Measurements from ENCODE around the gene SSTR3.

The SSTR3 gene

DNA sequence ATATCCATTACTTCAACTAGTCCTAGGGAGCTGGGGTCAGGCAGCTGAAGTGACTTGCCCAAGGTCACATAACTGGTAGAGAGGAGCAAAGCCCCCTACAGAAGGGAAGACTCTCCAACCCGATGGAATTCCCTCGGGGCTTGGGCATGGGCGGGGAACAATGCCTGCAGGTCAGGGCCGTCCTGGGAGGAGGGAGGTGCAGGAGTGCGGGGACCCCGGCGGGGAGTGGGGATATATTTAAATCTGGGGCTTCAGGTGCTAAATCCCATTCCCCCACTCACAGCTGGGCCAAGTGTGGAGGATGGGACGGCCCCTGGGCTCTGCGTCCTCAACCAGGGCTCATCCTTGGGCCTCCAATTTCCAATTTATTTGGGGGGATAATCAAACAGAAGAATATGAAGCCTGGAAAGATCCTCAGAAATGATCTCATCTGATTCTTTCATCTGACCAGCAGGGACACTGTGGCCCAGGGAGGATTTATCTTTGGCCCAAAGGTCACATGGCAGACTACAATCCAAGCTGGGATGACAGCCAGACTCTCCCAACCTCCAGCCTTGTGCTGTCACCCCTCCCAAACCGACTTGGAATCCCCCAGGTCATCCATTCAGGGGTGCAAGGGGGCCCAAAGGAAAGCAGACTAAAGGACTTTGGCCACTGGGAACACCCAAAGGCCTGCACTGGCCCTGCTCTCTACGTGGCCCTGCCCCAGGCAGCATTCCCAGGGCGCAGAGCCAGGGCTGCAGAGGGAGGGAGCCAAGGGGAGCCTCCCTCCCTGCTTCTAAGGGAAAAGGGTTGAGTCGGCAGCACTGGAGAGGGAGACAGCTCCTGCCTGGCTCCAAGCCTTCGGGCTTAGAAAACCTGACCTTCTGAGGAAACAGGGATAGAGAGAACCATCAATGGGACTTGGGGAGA is 15.5 kb downstream of the SSTR3 start:
- no peak for DNase-seq (ENCODE audit: low read depth, low spot score)

DNA sequence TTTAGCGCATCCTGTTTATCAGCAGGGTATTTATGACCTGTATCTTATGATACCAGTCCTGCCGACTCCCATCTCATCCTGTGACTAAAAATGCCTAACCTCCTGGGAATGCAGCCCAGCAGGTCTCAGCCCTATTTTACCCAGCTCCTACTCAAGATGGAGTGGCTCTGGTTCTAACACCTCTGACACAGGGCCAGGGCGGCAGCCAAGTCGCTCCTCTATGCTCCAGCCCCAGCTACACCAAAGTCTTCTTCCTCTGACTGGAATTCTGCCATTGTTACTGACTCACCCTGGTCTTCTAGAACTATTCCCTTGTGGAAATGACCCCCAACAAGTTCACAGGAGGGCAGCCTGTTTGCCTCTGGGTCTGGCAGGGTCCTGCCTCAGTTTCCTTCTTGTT is 16.4 kb downstream of the SSTR3 start:
- no peak for DNase-seq (ENCODE audit: low read depth, low spot score)

DNA sequence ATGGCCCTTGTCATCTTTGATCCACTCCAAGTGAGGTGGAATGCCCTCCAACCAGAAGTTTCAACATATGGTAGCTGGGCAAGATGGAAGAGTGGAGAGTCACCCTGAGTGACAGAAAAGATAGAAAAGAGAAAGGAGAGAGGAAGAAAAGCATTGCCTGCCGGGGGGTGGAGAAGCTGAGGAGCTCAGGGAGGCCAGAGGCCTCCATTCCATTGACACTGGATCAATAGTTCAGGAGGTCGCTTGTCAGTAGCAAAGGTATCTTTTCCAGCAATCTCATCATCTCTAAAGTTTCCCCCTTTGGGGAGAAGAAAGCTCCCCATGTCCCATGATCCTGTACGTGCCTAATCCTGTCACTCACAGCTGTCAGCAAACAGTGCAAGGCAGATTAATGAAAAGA is 17.5 kb downstream of the SSTR3 start:
- no peak for DNase-seq (ENCODE audit: low read depth, low spot score)

DNA sequence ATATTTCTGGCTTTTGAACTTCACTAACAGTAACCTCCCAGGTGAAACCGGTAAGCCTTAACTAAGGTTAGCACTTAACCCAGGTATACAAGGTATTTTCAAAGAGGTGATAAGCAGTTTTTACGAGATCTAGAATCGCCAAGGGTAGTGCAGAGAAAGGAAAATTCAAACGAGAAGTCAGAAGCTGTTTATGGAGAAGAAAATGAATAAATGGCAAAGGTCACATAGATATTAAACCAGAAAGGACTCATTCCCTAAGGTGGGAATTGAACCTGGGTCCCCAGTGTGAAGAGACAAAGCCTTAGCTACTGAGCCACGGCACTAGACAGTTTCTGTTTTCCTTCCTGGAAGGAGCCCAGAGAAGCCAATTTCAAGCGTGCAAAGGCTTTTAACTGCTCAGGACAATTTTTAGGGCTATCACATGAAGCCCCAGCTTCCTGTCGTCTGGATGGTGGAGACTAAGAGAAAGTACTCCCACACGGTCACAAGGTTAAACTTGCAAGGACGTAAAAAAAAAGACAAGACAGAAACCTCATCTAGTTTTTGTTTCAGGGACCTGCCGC is 18.6 kb downstream of the SSTR3 start:
- no peak for DNase-seq (ENCODE audit: low read depth, low spot score)

DNA sequence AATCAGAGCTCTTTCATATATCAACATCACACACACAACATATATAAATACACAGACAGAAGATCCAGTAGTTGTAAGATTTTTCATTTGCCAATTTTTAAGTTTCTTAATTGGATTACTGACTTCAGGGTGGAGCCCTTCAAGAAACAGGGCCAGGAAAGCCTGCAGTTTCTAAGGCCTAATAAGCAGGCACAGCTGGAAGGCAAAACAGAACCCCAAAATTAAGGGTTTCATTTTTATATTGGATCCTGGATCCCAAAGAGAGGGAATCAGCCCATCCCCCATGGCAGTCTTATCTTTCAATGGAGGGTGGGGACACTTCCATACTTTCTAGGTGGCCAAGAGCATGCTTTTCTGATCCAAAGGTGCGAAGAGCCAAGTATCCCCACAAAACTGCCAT is 19.5 kb downstream of the SSTR3 start:
- DNase-seq (ENCODE audit: low read depth, low spot score) = no peak

DNA sequence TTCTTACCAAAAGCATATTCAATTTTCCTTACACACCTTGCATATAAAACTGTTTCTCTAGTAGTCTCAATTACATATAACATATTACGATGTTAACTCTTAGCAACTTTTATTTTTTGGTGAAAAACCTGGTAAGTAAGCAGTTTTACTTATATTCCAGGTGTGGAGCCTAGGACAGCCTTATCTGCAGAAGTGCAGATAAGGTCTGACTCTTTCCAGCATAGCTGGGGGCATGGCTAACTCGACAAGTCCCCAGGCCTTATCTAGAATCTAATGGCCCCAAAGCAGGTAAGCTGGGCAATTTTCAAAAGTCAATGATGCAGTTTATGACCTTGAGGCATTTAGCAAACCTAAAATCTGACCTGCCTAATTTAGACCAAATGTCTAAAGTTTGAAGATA is 20.1 kb downstream of the SSTR3 start:
- DNase-seq (ENCODE audit: low read depth, low spot score) = no peak

DNA sequence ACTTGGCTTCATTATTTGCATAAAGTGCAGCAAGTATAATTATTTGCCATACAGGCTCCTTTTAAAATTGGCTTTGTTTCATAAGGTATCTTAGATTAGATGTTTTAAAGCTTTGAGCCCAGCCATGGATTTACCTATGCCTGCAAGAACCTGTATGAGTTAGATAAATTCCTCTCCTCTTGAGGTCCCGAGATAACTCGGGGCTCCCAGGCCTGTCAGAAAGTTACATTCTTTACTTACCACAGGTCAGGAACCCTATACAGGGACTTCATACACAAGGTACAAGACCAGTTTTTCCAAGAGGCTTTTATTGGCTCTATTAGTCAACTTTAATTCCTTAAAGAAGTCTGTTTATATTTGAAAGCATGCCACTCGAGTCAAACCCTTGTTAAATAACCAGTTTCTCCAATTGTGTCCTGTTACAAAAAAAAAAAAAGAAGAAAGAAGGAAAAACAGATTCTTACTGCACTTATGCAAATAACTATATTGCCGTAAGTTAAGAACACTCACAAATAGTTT is 22.0 kb downstream of the SSTR3 start:
- no peak for DNase-seq (ENCODE audit: low read depth, low spot score)

DNA sequence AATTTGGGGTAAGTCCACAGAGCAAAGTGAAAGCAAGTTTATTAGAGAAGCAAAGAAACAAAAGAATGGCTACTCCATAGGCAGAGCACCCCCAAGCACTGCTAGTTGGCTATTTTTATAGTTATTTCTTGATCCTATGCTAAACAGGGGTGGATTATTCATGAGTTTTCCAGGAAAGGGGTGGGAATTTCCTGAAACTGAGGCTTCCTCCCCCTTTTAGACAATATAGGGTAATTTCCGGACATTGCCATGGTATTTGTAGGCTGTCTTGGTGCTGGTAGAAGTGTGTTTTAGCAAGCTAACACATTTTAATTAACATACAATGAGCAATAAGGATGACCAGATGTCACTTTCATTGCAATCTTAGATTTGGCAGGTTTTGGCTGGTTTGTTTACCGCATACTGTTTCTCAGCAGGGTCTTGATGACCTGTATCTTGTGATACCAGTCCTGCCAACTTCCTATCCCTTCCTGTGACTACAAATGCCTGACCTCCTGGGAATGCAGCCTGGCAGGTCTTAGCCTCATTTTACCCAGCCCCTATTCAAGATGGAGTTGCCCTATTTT is 23.3 kb downstream of the SSTR3 start:
- no peak for DNase-seq (ENCODE audit: low read depth, low spot score)

DNA sequence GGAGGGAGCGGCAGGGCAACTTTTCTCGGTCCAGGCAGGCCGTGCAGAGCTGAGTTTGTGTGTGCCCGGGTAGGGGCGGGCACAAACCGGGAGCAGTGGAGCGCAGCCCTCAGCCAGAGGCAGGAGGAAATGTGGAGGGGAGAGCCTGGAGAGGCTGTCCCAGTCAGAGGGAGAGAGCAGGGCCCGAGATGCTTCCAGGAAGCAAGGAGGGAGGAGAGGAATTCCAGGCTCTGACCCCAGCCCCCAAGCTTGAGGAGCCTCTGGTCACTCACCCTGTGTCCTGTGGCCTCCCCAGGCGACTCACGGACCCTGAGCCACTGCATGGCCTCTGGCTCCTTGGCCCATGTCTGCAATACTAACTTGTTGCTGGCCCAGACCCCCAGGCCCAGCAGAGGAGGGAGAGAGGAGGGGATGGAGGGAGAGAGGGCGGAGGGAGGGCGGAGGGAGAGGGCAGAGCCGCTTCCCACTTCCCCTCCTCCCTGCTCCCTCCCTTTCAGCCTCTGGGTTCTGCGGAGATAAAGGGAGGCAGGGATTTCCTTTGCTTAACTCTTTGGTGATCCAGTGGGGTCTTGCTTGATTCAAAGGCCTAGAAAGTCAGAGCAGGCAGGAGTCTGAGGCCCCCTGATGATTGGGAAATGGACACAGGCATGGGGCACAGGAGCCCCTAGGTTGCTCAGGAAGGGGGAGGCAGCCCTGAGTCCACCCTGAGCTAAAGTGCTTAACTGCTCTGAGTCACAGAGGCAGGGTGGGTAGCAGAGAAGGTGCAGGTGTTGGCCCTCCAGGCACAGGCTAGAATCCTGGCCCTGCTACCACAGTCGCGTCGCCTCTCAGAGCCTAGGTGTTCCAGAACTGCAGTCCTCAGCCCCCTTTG is 24.2 kb downstream of the SSTR3 start, which contains the start of gene C1QTNF6:
Gene C1QTNF6, minus strand, starts transcription at position 357 of the 871 bp plus-strand sequence. Its CDS starts 34 bp downstream, at position 323.
- DNase-seq (ENCODE audit: low read depth, low spot score) = no peak

DNA sequence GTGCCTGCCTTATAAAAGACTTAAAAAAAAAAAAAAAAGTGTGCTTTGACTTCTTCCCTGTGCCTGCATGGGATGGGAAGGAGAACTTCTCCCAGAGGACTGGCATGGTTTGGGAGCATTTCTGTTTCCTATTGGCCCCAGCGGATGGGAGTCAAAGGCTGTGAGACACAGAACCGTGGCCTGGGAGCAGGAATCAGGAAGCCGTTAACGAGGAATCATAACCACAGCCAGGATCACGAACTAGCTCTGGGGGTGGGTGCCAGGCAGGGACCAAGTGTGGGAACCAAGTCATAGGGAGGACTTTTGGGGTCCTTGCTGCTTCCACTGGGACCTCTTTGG is 24.8 kb downstream of the SSTR3 start:
- no peak for DNase-seq (ENCODE audit: low read depth, low spot score)

DNA sequence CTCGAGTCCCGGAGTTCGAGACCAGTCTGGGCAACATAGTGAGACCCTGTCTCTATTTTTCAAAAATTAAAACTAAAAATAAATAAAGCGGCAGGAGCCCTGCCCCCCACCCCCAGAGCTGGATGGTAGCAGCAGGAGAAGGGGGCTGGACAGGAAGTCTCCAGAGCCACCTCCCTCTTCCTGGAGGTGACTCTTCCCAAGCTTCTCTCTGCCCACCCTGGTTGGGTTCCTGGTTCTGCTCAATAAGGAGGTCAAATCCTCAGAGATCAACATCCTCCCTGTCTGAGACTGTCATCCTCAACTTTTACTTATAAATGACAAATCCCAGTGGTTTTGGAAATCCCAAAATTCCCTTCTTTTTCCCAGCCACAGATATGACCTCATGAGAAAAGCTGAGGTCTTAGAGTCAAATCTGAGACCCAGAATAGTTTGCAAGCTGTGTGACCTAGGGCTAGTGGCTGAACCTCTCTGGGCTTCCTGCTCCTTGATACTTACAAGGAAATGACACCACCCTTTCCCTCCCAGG is 25.2 kb downstream of the SSTR3 start:
- no peak for DNase-seq (ENCODE audit: low read depth, low spot score)

DNA sequence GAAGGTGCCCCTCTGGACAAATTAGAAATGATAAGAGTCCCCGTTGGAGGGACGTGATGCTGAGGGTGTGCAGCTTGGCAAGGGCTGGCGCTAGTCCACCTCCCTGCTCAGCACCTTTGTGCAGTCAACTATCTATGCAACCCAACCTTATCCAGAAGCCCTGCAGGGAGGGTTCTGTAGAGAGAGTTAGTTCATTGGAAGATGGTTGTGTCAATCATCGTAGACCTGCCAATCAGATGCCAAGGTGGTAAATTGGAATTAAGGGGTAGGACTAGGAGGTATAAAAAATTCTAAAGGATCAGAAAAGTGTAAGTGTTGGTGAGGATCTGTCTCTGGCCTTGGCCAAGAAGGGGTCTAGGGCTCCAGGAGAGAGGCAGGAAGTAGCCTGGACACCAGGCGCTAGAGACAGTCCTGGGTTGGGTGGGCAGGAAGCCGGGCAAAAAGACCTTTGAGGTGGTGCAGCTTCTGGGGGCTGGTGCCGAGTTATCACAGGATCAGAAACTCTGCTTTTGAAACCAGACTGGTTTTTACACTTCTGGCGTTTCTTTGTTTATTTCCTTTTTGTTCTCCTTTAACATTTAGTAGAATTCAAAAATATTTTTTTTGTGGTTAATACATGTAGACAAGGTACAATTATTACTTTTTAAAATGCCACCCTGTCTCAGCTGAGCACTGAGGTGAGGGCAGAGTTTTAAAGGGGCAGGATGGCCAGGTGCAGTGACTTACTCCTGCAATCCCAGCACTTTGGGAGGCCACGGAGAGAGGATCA is 25.9 kb downstream of the SSTR3 start:
- DNase-seq (ENCODE audit: low read depth, low spot score) = no peak

DNA sequence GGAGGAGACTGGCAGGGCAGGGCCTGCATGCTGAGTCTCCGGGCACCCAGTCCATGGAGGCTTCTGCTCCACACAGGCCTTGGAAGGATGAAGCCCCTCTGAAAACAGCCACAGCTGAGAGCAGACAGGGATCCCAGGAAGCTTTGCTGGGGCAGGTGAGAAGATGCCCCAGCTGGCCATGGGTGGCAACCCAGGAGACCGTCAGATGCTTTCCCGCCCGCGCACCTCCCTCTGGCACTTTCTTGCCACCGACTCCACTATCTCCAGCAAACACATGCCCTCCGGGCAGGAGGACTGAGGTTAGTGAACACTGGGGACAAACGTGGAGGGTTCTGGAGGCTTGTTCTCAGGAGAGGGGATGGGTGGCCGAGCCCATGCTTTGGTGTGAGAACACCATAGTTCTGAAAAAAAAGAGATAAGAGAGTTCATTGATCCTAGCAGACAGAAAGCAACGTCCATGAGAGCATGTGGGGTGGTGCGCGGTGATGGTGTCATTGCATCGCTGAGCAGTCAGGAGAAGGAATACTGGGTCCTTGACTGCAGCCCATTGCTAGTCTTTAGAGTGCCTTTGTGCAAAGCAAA is 26.5 kb downstream of the SSTR3 start:
- DNase-seq (ENCODE audit: low read depth, low spot score) = no peak

DNA sequence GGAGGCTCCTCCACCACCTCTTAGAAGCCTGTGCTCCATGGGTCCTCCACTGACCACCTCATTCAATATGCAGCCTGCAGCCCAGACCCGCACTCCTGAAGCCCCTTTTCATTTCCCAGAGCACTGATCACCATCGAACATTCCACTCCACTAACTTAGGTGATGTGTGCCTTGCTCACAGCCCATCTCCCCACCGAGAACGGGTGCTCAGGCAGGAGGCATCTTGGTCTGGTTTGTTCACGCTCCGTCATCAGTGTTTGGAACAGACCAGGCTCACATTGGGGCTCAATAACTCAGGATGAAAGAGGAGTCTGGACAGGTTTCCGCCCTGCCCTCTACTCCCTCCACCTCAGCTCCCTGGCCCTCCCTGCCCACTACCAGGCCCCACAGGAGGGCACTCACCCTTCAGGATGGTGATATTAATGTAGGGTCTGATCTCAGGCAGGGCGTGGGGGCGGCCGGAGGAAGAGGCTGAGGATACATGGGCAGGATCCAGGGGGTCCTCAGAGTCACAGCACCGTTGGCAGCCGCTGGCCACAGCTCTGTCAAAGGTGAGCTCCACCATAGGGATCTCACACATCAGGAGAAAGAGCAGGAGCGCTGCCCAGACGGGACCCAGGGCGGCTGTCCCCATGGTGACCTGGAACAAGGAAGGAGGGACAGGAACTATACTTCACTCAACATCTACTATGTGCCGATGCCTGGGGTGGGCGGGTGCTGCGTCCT is 27.3 kb downstream of the SSTR3 start:
- no peak for DNase-seq (ENCODE audit: low read depth, low spot score)

DNA sequence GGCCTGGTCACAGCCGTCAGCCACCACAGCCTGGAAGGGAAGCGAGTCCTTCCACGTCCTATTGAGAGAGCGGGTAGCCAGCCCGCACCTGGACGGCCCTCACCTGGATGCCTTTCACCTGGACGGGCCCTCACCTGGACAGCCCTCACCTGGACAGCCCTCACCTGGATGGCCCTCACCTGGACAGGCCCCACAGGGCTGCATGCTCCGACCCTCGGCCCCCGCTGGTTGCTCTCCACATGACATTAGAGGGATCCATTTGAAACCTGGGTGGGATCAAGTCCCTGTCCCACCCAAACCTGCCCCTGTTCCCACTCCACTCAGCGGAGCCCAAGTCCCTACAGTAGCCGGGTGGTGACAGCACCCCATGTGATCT is 27.9 kb downstream of the SSTR3 start:
- DNase-seq (ENCODE audit: low read depth, low spot score) = no peak

DNA sequence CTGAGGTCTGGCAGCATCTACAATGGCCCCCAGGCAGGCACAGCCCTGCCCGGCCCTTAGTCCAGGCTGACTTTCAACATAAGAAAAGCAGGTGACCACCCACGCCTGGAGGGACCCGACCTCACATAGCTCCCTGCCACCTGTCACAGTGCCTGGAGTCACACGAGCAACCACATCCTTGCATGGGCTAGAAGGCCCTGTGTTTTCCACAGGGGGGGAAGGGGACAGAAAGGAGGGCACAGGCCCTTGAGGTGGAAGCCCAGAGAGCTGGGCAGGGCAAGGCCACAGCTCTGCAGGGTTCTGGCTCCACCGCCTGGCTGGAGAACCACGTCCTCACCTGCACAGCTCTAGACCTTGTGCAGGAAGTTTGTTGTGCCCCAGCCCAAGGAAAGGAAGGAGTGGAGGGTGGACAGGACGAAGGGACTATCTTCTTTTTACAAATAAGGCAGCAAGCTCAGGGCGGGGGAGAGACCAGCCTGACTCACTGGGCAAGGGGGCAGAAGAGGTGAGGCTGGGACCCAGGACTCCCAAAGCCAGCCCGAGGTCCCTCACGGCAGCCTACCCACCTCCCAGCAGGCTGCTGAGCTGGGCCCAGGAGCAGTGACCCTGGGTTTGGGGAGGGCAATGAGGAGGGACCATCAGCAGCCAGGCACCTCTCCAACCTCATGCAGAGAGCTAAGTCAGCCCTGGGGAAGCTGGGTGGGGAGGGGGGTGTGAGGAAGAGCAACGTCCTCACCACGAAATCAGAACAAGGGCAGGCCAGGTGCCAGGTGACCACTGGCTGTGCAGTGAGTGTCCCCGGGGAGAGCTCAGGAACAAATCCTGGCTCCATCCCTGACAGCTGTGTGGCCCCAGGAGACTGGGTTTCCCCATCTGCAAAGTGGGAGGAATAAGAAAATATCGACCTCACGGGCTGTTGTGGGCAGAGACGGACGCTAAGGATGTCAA is 28.6 kb downstream of the SSTR3 start:
- no peak for DNase-seq (ENCODE audit: low read depth, low spot score)

DNA sequence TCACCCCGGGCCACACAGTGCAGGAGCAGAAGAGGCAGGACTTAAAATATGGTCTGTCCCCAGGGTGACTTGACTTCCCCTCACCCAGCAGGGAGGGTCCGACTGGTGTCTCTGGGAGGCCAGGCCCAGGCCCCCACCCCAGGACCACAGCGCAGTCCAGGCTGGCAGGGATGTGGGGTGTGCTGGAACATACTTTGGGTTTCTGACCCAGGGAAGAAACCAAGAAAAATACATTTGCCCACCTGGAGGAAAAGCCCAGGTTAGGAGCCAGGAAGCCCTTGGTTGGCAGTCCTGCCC is 29.4 kb downstream of the SSTR3 start:
- DNase-seq (ENCODE audit: low read depth, low spot score) = no peak

DNA sequence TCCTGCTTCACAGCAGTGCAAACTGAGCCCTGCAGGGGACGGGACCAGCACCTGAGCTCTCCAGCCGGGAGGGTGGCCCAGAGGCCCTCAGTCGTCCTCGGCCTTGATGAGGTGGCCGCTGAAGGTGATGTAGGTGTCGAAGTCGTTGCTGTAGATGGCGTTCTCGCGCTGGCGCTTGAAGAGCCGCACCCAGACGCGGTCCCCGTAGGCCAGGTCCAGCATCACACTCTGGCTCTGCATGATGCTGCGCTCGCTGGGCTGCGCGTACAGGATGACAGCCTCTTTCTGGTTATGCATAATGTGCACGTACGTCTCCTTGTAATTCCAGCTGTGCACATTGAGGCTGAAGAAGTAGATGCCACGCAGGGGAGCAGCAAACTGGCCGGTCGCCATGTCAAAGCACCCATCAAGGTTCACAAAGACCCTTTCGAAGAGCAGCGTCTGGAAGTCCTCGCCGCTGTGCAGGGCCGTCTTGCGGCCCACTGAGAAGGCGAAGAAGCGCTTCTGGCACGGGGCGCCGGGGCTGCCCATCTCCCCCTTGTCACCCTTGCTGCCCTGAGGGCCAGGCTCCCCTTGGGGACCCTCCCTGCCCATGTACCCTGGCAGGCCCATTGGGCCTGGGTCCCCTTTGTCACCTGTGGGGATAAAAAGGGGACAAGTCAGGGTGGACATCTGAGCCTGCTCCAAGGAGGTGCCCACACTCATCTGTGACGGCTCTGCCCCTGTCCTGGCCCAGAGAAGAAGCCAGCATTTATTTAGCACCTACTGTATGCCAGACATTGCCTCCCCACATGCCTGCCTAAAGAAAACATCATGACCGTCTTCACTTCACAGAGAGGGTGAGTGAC is 30.0 kb downstream of the SSTR3 start:
- no peak for DNase-seq (ENCODE audit: low read depth, low spot score)

All from smooth muscle cell of the brain vasculature (primary cell).